ENCODE measurements around the gene SELENOW.
"Not testable (repeated sequence)": the region's sequence is repeated elsewhere in the genome, so short reads cannot be mapped to it uniquely, and the experiment has no call there.

SELENOW gene

GRCh38 chr19:47756953-47757608 is 21.4 kb upstream of the SELENOW start:
- DNase-seq (ENCODE audit: low read depth), result no peak

GRCh38 chr19:47757617-47758442 is 20.7 kb upstream of the SELENOW start:
- DNase-seq (ENCODE audit: low read depth), result no peak

- no peak for DNase-seq (ENCODE audit: low read depth)
Measured at GRCh38 chr19:47758443-47758804, 20.1 kb upstream of the SELENOW start.

DNA sequence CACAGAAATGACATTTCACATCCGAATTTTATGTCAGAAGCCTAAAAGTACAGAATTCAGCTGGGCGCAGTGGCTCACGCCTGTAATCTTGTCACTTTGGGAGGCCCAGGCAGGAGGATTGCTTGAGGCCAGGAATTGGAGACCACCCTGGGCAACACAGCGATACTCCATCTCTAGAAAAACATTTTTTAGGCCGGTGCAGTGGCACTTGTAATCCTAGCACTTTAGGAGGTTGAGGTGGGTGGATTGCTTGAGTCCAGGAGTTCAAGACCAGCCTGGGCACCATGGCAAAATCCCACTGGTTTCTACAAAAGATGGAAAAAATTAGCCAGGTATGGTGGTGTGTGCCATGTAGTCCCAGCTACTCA is 17.9 kb upstream of the SELENOW start:
- no peak for DNase-seq (ENCODE audit: low read depth)

DNA sequence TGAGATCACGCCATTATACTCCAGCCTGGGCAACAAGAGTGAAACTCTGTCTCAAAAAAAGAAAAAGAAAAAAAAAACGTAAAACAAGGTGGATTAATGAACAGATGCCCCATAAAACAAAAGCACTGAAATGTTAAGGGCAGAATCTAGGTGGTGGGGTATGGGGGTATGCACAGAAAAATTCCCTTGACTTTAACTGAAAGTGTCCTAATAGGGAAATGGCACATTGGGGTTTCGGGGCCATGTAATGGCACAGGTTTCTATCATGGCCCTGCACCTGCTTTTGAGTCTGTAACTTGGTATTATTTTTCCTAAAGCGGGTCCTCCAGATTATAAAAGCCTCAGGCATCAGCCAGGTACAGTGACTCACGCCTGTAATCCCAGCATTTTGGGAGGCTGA is 16.9 kb upstream of the SELENOW start:
- no peak for DNase-seq (ENCODE audit: low read depth)

- DNase-seq (ENCODE audit: low read depth), result no peak
Measured at GRCh38 chr19:47762151-47762550, 16.4 kb upstream of the SELENOW start.

- DNase-seq (ENCODE audit: low read depth), result no peak
Measured at GRCh38 chr19:47762615-47763308, 15.7 kb upstream of the SELENOW start.

GRCh38 chr19:47764705-47765104 is 13.8 kb upstream of the SELENOW start:
- DNase-seq (ENCODE audit: low read depth), result not testable (repeated sequence)

- DNase-seq (ENCODE audit: low read depth), result peak; percentile 64
Measured at GRCh38 chr19:47765523-47766358, 12.8 kb upstream of the SELENOW start.

- DNase-seq (ENCODE audit: low read depth), result no peak
Measured at GRCh38 chr19:47766359-47766620, 12.2 kb upstream of the SELENOW start.

DNA sequence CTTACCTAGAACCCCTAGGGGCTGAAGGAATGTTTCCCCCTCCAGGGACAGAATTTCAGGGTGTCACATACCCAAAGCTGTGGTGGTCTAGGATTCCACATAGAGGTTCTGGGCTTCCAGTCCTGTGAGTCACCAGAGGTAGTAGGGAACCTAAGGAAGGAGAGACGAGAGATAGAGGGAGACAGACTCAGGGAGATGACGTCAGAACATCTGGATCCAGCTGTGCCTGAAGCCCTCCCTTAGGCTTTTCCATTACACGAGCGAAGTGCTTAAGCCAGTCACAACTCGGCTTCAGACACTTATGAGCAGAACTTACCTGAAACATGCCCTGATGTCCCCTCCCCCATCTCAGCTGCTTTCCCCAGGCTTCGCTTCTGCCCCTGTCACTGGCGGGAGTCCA is 11.8 kb upstream of the SELENOW start:
- no peak for DNase-seq (ENCODE audit: low read depth)

DNA sequence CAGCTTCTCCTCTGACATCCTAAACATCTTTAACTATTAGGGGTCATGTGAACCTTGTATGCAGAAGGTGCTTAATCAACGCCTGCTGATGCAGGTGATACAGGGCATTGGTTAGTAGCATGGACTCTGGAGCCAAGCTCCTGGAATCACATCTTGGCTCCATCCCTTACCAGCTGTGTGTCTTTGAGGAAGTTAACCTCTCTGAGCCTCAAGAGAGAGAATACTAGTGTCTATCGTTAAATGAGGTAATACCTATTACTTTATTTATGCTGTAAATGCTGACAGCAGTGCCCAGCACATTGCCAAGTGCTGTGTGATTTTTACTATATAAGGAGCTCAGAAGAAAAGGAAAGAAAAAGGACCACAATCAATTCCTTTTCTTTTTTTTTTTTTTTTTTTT is 11.2 kb upstream of the SELENOW start:
- DNase-seq (ENCODE audit: low read depth), result no peak

DNA sequence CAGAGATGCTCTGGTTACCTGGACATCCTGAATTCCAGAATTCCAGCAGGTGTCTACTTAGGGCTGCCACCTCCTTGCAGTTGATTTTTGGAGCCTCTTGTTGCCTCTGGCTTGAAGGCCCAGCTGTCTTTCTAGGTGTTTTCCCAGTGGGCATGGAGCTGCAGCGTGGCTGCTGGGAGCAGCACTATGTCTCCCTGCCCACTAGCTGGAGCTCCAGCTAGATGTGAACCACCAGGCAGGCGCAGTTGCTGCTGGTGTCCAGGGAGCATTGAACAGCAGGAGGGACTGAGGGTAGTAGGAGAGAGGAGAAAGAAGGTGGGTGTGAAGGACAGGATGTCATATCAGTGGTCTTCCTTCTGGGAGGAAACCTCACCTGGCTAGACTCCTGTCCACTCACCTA is 9.9 kb upstream of the SELENOW start:
- DNase-seq (ENCODE audit: low read depth), result no peak

DNA sequence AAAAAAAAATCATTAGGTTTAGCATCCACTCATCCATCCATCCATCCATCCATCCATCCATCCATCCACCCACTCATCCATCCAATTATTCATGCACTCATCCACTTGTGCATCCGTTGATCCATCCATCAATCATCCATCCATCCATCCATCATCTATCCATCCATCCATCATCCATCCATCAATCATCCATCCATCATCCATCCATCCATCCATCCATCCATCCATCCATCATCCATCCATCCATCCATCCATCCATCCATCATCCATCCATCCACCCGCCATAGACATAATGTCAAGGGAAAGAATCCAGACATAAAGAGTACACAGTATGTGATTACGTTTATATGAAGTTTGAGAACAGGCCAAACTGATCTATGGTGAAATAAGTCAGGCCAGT is 9.0 kb upstream of the SELENOW start:
- no peak for DNase-seq (ENCODE audit: low read depth)

DNA sequence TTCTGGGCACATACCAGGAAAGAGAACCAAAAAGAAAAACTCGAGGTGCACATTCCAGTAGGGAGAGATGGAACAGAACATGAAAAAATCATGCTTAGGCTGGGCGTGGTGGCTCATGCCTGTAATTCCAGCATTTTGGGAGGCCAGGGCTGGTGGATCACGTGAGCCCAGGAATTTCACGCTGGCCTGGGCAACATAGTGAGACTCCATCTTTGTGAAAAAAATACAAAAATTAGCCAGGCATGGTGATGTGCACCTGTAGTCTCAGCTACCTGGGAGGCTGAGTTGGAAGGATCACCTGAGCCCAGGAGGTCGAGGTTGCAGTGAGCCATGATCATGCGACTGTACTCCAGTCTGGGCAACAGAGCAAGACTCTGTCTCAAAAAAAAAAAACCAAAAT is 7.2 kb upstream of the SELENOW start:
- not testable (repeated sequence) for DNase-seq (ENCODE audit: low read depth)

- no peak for DNase-seq (ENCODE audit: low read depth)
Measured at GRCh38 chr19:47776568-47776967, 1.9 kb upstream of the SELENOW start.

DNA sequence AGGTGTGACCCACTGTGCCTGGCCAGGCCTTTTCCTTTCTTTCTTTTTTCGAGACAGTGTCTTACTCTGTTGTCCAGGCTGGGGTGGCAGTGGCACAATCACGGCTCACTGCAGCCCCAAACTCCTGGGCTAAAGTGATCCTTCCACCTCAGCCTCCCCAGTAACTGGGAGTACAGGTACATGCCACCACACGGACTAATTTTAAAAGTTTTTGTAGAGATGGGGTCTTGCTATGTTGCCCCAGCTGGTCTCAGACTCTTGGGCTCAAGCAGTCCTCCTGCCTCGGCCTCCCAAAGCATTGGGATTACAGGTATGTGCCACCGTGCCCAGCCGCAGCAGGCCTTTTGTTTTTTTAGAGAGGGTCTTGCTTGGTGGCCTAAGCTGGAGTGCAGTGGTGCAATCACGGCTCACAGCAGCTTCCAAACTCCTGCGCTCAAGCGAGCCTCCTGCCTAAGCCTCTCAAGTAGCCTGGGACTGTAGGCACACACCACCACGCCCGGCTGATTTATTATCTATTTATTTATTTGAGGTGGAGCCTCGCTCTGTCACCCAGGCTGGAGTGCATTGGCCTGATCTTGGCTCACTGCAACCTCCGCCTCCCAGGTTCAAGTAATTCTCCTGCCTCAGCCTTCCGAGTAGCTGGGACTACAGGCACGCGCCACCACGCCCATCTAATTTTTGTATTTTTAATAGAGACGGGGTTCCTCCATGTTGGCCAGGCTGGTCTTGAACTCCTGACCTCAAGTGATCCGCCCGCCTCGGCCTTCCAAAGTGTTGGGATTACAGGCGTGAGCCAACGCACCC is 1.1 kb upstream of the SELENOW start:
- not testable (repeated sequence) for DNase-seq (ENCODE audit: low read depth)

DNA sequence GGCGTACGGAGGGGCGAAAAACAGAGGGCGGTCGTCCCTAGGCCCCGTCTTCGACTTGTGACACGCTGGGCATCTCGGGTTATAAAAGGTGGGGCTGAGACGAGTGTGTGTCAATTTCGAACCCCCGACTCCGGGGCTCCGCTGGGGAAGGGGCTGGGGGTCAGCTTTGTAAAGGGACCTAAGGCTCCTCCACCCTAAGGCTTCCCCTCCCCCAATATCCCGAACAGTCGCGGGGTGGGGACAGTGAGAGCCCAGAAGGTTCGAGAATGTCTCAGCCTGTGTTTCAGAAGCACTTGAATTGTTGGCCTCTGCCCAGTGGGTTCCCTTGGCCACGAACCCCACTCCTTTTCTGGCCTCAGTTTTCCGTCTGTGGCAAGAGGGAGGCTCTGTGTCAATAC is 450 bp downstream of the SELENOW start:
- peak; percentile 26 for DNase-seq (ENCODE audit: low read depth)

- DNase-seq (ENCODE audit: low read depth), result no peak
Measured at GRCh38 chr19:47779524-47780214, 1.2 kb downstream of the SELENOW start.

DNA sequence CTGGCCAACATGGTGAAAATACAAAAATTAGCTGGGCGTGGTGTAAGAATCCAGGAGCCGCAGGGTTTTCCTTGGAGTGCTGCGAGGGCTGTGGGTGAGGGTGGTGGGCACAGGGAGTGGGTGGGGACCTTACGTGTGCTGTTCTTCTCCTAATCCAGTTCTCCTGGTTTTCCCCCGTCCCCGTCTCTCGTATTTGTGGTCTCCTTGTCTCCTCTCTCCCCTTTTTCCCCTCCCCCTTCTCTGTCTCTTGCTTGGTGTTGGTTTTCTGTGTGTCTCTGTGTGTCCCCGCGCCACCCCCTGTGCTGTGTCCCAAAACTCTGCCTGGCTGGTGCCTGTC is 1.7 kb downstream of the SELENOW start:
- DNase-seq (ENCODE audit: low read depth), result no peak

DNA sequence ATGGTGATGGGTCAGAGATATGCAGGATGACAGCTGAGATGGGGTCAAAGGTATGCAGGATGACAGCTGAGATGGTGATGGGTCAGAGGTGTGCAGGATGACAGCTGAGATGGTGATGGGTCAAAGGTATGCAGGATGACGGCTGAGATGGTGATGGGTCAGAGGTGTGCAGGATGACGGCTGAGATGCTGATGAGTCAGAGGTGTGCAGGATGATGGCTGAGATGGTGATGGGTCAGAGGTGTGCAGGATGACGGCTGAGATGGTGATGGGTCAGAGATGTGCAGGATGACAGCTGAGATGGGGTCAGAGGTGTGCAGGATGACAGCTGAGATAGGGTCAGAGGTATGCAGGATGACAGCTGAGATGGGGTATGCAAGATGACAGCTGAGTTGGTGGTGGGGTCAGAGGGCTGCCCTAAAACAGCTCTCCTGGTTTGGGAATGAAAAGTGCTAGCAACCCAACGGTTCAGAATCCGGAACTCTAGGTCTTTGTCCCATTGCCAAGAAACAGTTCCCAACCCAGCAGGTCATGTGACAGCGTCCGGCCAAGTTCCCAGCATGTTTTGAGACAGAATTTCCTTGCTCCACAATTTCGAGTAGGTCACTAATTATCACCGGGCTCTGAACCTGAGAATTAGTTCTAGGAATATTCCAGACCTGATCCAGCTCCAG is 3.2 kb downstream of the SELENOW start:
- DNase-seq (ENCODE audit: low read depth), result no peak
